Activated T-cell treated with anti-CD3 and anti-CD28 coated beads for 24 hours (primary cell): ENCODE measurements around the gene RAB11A.

Experiments
- DNase-seq: peaks from one replicate; pipeline ENCODE4 v3.0.0-alpha.2; 2020; ENCODE audit warnings: low read depth

Gene RAB11A

DNA sequence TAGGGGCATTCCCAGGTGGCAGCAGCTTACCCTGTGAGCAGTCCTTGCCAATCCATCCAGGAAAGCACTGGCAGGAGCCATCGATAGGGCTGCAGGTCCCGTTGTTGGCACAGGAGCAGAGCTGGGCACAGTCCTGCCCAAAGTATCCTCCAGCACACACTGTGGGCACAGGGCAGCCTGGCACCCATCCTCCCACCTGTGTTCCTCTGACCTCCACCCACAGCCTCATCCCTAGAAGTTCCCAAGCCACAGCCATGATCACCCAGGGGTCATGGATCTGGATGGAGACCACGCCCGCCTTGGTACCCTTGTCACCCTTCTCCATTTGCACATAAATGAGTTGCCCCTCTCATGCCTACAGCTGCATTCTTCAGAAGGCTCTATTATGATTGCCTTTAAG lies 48.6 kb downstream of the RAB11A start:
- DNase-seq, result no peak

DNA sequence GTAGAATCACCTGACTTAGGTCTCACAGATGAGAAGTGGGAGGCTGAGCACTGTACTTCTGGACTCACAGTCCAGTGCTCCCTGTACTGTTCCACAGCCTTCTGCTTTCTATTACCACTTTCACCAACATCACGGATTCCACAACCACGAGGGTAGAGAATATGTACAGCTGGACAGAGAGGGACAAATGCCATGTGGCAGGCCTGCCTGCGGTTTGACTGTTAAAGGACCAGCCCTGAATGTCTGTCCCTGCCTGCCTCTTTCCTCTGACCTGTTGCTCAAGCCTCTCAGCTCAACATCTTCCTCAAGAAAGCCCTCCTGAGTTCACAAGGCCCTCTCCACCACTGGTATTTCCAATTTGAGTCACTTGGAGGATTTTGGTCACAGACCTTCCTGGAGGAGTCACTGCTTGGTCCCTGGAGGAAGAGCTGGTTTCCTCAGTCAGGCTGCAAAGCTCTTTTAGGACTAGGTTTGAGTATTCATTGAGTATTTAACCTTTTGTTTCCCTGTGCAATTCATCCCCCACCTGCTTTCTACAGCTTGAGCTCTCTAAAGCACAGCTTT lies 49.1 kb downstream of the RAB11A start:
- no peak for DNase-seq

DNA sequence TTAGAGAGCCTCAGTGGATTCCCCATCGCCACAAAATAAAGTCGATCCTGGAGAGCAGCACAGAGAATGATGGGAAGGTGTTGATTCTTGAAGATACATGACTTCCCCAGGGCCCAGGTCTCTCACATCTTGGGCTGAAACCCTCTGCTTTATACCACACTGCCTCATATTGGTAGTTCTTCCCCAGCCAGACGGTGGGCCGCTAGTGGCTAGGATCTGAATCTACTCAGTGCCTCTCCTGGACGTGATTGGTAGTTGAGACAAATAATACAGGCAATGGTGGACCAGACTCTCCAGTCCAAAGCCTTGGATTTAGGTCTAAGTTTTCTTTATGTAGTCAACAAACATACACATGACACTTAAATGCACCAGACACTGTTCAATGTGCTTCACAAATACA lies 49.7 kb downstream of the RAB11A start:
- no peak for DNase-seq

DNA sequence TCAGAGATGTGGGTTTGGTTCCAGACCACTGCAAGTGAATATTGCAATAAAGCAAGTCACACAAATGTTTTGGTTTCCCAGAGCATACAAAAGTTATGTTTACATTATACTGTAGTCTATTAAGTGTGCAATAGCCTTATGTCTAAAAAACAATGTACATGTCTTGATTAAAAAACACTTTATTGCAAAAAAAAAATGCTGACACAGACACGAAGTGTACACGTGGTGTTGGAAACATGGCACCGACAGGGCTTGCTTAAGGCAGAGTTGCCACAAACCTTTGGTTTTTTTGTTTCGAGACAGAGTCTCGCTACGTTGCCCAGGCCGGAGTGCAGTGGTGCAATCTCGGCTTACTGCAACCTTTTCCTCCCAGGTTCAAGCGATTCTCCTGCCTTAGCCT lies 50.1 kb downstream of the RAB11A start:
- no peak for DNase-seq

GRCh38 chr15:65920121-65920520 lies 50.8 kb downstream of the RAB11A start:
- no peak for DNase-seq

DNA sequence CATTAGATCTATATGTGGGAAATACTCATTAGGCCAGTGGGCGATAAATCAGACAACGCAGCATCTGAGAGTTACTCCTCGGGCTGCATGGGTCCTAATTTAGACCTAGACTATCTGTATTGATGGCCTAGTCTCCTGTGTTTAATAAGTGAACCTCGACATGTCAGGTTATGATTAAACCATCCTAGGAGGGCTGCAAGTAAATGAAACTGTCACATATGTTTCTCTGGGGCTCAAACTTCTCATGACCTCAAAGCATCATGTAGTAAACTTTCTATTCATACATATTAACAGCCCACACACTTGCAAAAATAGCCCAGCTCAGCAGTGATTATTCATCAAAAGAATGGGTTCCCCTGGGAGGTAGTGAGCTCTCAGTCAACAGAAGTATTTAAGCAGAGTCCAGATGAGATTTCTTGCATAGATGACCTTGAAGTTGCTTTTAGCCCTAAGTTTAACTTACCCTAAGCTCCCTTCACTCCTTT lies 51.6 kb downstream of the RAB11A start:
- DNase-seq, result no peak

- no peak for DNase-seq
Measured at GRCh38 chr15:65921780-65922179, 52.5 kb downstream of the RAB11A start.

- DNase-seq, result no peak
Measured at GRCh38 chr15:65922621-65923020, 53.3 kb downstream of the RAB11A start.

- no peak for DNase-seq
Measured at GRCh38 chr15:65923264-65923663, 54.0 kb downstream of the RAB11A start.

GRCh38 chr15:65924004-65924403 lies 54.7 kb downstream of the RAB11A start:
- DNase-seq, result no peak

GRCh38 chr15:65925338-65925737 lies 56.0 kb downstream of the RAB11A start:
- no peak for DNase-seq

DNA sequence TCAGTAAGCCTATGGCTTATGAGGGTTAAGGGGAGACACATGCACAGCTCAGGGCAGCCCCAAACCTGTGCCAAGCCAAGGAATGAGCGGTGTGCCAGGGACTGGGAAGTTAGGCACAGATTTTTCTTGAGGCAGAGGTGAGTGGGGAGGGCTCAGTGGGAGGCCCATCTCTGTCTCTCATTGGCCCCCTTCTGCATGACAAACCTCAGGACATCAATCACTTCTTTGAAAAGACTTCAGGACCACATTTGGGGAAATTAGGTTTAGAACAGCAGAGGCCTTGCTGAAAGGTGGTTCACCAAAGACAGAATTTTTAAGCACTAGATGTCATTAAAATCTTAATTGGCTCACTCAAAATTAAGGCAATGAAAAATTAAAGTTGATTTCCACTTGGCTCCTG lies 57.2 kb downstream of the RAB11A start:
- no peak for DNase-seq

DNA sequence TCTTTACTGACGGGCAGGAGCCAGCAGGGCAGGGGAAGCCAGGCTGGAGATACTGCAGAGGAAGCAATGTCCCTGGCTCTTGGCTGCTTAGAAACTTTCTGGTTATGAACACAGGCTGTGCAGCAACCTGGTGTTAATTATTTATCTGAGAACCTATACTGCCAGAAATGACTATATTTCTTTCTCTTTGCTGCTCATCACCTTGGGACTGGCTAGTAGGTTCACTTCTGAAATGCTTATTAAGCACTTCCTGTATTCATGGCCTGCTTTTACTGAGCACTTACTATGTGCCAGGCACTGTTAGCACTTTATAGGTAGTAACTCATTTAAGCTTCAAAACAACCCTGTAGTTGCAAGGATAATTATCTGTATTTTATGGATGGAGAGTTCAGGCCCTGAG lies 57.6 kb downstream of the RAB11A start:
- no peak for DNase-seq

DNA sequence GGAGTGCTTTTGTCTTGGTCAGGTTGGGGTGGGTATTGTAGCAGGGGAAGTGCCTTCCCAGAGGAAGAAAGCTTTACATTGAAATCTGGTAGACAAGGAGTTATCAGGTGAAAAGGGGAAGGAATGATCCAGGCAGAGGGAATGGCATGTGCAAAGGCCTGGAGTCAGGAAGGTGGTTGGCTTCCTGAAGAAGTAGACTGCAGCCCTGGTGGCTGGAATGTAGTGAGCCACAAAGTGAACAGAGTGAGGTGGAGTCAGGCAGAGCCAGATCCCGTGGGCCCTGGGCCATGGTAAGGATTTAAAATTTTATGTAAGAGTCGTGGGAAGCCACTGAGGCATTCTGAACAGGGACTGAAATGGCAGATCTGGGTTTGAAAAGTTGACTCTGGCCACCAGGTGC lies 58.3 kb downstream of the RAB11A start:
- DNase-seq, result no peak

DNA sequence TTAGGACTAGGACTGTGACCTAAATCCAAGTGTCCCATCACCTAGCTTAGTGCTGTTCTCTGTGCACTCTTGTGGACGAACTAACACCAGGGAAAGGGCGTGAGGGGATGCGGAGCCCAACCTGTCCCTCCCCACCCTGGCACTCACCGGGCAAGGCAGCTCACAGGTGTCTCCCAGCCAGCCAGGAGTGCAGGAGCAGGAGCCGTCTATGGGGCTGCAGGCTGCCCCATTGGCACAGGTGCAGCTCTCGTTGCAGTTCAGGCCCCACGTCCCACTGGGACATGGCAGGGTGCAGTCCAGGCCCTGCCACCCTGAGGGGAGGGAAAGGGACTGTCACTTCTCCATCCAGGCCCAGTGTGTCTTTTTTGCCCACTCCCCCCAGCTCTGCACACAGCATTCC lies 60.3 kb downstream of the RAB11A start:
- no peak for DNase-seq

GRCh38 chr15:65930134-65930533 lies 60.8 kb downstream of the RAB11A start:
- DNase-seq, result no peak

DNA sequence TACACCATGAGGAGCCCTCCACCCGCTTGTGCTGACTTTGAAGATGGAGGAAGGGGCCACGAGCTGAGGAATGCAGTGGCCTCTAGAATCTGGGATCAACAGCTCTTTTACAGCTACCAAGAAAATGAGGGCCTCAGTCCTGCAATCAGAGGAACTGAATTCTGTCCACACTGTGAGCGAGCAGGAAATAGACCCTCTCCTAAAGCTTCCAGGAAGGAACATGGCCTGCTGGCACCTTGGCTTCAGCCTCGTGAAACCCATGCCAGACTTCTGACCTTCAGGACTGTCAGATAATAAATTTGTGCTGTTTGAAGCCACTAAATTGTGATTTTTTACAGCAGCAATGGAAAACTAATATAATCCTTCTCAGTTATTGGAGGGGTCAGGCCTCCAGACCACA lies 61.9 kb downstream of the RAB11A start:
- DNase-seq, result no peak

GRCh38 chr15:65935391-65935790 lies 66.1 kb downstream of the RAB11A start:
- no peak for DNase-seq

- no peak for DNase-seq
Measured at GRCh38 chr15:65936282-65936681, 67.0 kb downstream of the RAB11A start.

GRCh38 chr15:65937054-65937453 lies 67.8 kb downstream of the RAB11A start:
- no peak for DNase-seq

DNA sequence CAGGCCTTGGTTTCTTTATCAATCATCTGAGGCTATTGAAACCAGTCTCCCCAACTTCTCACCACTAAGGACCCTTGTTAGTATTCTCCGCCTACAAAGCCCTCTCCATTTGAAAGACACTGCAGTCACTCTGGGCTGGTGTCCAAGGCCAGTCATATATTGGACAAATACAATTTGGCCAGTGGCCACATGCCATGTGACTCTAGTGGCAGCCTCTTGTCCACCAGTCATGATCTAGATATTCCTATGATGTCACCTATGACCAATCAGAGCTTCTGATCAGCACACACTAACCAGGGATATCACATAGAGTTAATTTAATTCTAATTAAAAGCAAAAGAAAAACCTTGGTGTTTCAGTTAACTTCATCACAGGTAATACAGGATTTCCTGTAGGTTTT lies 68.2 kb downstream of the RAB11A start:
- no peak for DNase-seq

DNA sequence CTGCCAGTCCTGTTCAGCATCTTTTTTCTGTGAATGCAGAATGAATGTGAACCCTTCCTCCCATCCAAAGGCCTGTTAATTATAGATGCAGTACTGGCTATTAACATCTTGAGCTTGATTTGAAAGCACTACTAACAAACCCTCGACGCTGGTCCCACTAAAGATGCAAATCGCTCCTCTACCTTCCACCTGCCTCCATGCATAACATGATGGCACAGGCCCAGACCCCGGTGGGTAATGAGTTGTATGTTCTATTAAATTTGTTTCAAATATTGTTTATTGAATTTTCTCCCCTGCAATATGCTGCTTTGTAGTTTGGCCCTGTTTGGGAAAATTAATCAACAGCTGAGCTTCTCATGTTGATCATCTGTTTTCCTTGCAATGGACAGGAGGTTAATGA lies 69.3 kb downstream of the RAB11A start:
- no peak for DNase-seq

DNA sequence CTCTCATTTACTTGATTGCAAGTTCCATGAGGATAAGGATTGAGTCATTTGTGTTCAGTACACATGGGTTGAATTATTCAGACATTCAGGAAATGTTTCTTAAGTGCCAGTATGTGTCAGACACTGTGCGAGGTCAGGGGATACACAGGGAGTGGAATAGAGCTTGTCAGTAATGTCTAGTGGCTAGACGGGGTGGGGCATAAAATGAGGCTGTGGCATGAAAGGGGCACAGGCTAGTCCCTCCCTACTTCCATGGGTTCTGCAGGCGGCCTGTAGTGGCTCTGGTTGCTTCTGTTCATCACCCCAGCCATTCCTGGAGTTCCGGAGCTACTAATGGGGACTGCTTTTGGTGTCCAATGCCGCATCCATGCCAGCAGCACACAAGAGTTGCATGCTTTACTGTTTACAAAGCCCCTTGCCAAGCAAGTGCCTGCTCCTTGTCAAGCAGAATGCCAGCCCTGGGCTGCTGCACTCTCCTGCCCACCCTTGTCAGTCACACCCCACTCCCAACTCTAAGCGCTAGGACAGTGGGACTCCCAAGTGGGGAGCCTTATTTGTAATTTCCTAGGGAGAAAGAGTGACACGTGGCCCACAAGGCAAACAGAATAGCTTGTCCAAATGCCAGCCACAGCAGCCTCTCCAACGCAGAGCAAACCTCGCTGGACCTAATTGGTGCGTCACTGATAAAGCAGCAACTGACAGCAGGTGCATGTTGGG lies 70.8 kb downstream of the RAB11A start:
- no peak for DNase-seq

- DNase-seq, result no peak
Measured at GRCh38 chr15:65940618-65940909, 71.3 kb downstream of the RAB11A start.
